ENCODE results near the gene LDB2. TPM values are rescaled to one million over a fixed set of nuclear protein-coding genes. Genes with fewer than 3 reads are reported as not detected.

The LDB2 gene
- total RNA-seq, 1 donor from 2014 or later, result 155 TPM

GRCh38 chr4:16843831-16844508, 54.5 kb downstream of the LDB2 start:
- no peak for DNase-seq (ENCODE audit: low read depth, low spot score)

- DNase-seq (ENCODE audit: low read depth, low spot score), result no peak
Measured at GRCh38 chr4:16838226-16838875, 60.1 kb downstream of the LDB2 start.

- no peak for DNase-seq (ENCODE audit: low read depth, low spot score)
Measured at GRCh38 chr4:16837475-16837874, 61.0 kb downstream of the LDB2 start.

- DNase-seq (ENCODE audit: low read depth, low spot score), result no peak
Measured at GRCh38 chr4:16836324-16836723, 62.1 kb downstream of the LDB2 start.

- no peak for DNase-seq (ENCODE audit: low read depth, low spot score)
Measured at GRCh38 chr4:16835597-16836247, 62.7 kb downstream of the LDB2 start.

- no peak for DNase-seq (ENCODE audit: low read depth, low spot score)
Measured at GRCh38 chr4:16834814-16835213, 63.6 kb downstream of the LDB2 start.

- no peak for DNase-seq (ENCODE audit: low read depth, low spot score)
Measured at GRCh38 chr4:16833722-16834121, 64.7 kb downstream of the LDB2 start.

- DNase-seq (ENCODE audit: low read depth, low spot score), result no peak
Measured at GRCh38 chr4:16830081-16830480, 68.4 kb downstream of the LDB2 start.

- DNase-seq (ENCODE audit: low read depth, low spot score), result no peak
Measured at GRCh38 chr4:16827794-16828724, 70.4 kb downstream of the LDB2 start.

GRCh38 chr4:16827045-16827444, 71.4 kb downstream of the LDB2 start:
- DNase-seq (ENCODE audit: low read depth, low spot score), result no peak

- no peak for DNase-seq (ENCODE audit: low read depth, low spot score)
Measured at GRCh38 chr4:16826406-16826910, 72.0 kb downstream of the LDB2 start.

- DNase-seq (ENCODE audit: low read depth, low spot score), result no peak
Measured at GRCh38 chr4:16824278-16824806, 74.1 kb downstream of the LDB2 start.

- DNase-seq (ENCODE audit: low read depth, low spot score), result peak; percentile 91
Measured at GRCh38 chr4:16820329-16820728, 78.1 kb downstream of the LDB2 start.

- DNase-seq (ENCODE audit: low read depth, low spot score), result peak; percentile 20
Measured at GRCh38 chr4:16819652-16820051, 78.8 kb downstream of the LDB2 start.

GRCh38 chr4:16818005-16818404, 80.4 kb downstream of the LDB2 start:
- no peak for DNase-seq (ENCODE audit: low read depth, low spot score)

- no peak for DNase-seq (ENCODE audit: low read depth, low spot score)
Measured at GRCh38 chr4:16817286-16817685, 81.2 kb downstream of the LDB2 start.

- no peak for DNase-seq (ENCODE audit: low read depth, low spot score)
Measured at GRCh38 chr4:16814361-16814760, 84.1 kb downstream of the LDB2 start.

GRCh38 chr4:16812041-16812440, 86.4 kb downstream of the LDB2 start:
- DNase-seq (ENCODE audit: low read depth, low spot score), result no peak

- DNase-seq (ENCODE audit: low read depth, low spot score), result no peak
Measured at GRCh38 chr4:16809943-16810342, 88.5 kb downstream of the LDB2 start.

GRCh38 chr4:16809064-16809463, 89.4 kb downstream of the LDB2 start:
- DNase-seq (ENCODE audit: low read depth, low spot score), result no peak

- no peak for DNase-seq (ENCODE audit: low read depth, low spot score)
Measured at GRCh38 chr4:16807355-16807754, 91.1 kb downstream of the LDB2 start.
